NOMO-1 treated with dmso at 0.1 percent for 144 hours (cell line): Measurements from ENCODE around the gene SIPA1L3.

Source experiments
- DNase-seq: peaks from one replicate; lab custom pipeline; 2025; ENCODE audit not compliant: unreplicated experiment; lab: John Stamatoyannopoulos, UW

The SIPA1L3 gene

GRCh38 chr19:38180071-38180470 lies 273.1 kb downstream of the SIPA1L3 start:
- no peak for DNase-seq

GRCh38 chr19:38182536-38183210 lies 275.7 kb downstream of the SIPA1L3 start:
- DNase-seq: no peak

GRCh38 chr19:38183251-38183897 lies 276.4 kb downstream of the SIPA1L3 start:
- DNase-seq: no peak

GRCh38 chr19:38184815-38185214 lies 277.8 kb downstream of the SIPA1L3 start:
- no peak for DNase-seq

- DNase-seq: no peak
Measured at GRCh38 chr19:38185562-38185961, 278.6 kb downstream of the SIPA1L3 start.

- DNase-seq: no peak
Measured at GRCh38 chr19:38190061-38190460, 283.1 kb downstream of the SIPA1L3 start.

- DNase-seq: no peak
Measured at GRCh38 chr19:38190793-38191192, 283.8 kb downstream of the SIPA1L3 start.

GRCh38 chr19:38191747-38192146 lies 284.7 kb downstream of the SIPA1L3 start:
- no peak for DNase-seq

- DNase-seq: no peak
Measured at GRCh38 chr19:38193445-38193844, 286.4 kb downstream of the SIPA1L3 start.

GRCh38 chr19:38194061-38194701 lies 287.2 kb downstream of the SIPA1L3 start:
- DNase-seq: no peak

- no peak for DNase-seq
Measured at GRCh38 chr19:38195237-38195636, 288.2 kb downstream of the SIPA1L3 start.

GRCh38 chr19:38196245-38196837 lies 289.3 kb downstream of the SIPA1L3 start:
- no peak for DNase-seq

- DNase-seq: no peak
Measured at GRCh38 chr19:38196948-38197656, 290.1 kb downstream of the SIPA1L3 start.

- DNase-seq: no peak
Measured at GRCh38 chr19:38197937-38198704, 291.1 kb downstream of the SIPA1L3 start.

- no peak for DNase-seq
Measured at GRCh38 chr19:38199340-38199739, 292.3 kb downstream of the SIPA1L3 start.

GRCh38 chr19:38201731-38202130 lies 294.7 kb downstream of the SIPA1L3 start:
- no peak for DNase-seq

- DNase-seq: no peak
Measured at GRCh38 chr19:38202504-38202903, 295.5 kb downstream of the SIPA1L3 start.

GRCh38 chr19:38203197-38203596 lies 296.2 kb downstream of the SIPA1L3 start:
- no peak for DNase-seq

- no peak for DNase-seq
Measured at GRCh38 chr19:38204096-38204495, 297.1 kb downstream of the SIPA1L3 start.

- no peak for DNase-seq
Measured at GRCh38 chr19:38204728-38205127, 297.7 kb downstream of the SIPA1L3 start.
